Measurements from ENCODE around the gene SUCLG2.

The SUCLG2 gene

DNA sequence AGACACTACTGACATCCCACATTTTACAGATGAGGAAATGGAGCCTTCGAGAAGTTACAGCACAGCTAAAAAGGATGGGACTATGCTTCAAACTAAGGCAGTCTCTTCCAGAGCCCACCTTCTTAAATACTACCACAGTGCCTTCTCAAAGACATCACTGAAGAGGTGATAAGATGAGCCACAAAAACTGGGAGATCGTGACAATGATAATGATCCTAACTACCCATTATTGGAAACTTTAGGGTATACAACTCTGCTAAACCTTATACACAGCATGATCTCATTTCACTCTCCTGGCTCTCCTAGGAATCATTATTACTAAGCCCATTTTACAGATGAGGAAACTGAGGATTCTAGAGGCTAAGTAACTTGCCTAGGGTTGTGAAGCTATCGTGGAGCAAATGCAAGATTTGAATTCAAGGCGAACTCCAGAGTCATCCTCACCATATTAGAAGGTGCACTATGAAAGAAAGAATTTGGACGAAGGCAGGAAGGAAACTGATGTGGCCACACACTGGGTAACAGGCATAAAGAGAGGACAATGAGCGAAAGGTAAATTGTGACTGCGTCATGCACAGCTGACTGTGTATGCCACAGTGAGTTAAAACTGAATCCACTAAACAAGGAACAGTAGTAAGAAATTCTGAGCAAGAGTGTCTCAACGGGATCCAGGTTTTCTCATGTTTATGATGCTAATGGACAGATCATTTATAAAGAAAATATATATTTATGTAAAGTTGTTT, 55.4 kb downstream of the SUCLG2 start:
- Histone ChIP-seq H3K27ac (ENCODE audit: extremely low read depth, low read depth, low read length) (no peak overlapping the region), H3K4me3 (ENCODE audit: low read depth, low read length) (no peak overlapping the region), H3K36me3 (ENCODE audit: control insufficient read depth in 2 of 2, insufficient read depth in 1 of 2, low read length in 2 of 2) (peaks cover 0 to 7% of the 10 kb centered on the region in 2 experiments; a peak in 1 of 3 replicates), H3K9me3 (ENCODE audit: control insufficient read depth, insufficient read depth, low read depth, low read length) (no peaks in the 10 kb centered on the region), H3K4me1 (ENCODE audit: control insufficient read depth, insufficient read depth, low read length) (no peaks in the 10 kb centered on the region)
- ChIA-PET CTCF (no interaction called here), POLR2A (no interaction called here)
- TF ChIP-seq REST (tag by site-specific recombination; IDR thresholded peaks at IDR 0.05) = no peak
- no peak for TF ChIP-seq ZNF16 (tag by site-specific recombination; IDR thresholded peaks at IDR 0.05; ENCODE audit: low read depth)
- TF ChIP-seq, protein P1, sequence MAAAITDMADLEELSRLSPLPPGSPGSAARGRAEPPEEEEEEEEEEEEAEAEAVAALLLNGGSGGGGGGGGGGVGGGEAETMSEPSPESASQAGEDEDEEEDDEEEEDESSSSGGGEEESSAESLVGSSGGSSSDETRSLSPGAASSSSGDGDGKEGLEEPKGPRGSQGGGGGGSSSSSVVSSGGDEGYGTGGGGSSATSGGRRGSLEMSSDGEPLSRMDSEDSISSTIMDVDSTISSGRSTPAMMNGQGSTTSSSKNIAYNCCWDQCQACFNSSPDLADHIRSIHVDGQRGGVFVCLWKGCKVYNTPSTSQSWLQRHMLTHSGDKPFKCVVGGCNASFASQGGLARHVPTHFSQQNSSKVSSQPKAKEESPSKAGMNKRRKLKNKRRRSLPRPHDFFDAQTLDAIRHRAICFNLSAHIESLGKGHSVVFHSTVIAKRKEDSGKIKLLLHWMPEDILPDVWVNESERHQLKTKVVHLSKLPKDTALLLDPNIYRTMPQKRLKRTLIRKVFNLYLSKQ (tag by site-specific recombination; IDR thresholded peaks at IDR 0.05; ENCODE audit: borderline replicate concordance) = no peak
- no peak for TF ChIP-seq ZNF221 (tag by site-specific recombination; IDR thresholded peaks at IDR 0.05; ENCODE audit: borderline replicate concordance)
- TF ChIP-seq ZNF341 (tag by site-specific recombination; IDR thresholded peaks at IDR 0.05; ENCODE audit: low read depth) = no peak
- TF ChIP-seq ZNF48 (tag by site-specific recombination; IDR thresholded peaks at IDR 0.05) = no peak
- TF ChIP-seq ZNF768 (tag by site-specific recombination; IDR thresholded peaks at IDR 0.05) = no peak
- TF ChIP-seq ZFP37 (tag by site-specific recombination; IDR thresholded peaks at IDR 0.05) = no peak
- TF ChIP-seq, protein P2, sequence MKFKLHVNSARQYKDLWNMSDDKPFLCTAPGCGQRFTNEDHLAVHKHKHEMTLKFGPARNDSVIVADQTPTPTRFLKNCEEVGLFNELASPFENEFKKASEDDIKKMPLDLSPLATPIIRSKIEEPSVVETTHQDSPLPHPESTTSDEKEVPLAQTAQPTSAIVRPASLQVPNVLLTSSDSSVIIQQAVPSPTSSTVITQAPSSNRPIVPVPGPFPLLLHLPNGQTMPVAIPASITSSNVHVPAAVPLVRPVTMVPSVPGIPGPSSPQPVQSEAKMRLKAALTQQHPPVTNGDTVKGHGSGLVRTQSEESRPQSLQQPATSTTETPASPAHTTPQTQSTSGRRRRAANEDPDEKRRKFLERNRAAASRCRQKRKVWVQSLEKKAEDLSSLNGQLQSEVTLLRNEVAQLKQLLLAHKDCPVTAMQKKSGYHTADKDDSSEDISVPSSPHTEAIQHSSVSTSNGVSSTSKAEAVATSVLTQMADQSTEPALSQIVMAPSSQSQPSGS (tag by site-specific recombination; IDR thresholded peaks at IDR 0.05; ENCODE audit: low read depth) = no peak
- TF ChIP-seq CTCF (tag by site-specific recombination; IDR thresholded peaks at IDR 0.05) = no peak
- TF ChIP-seq ZNF830 (tag by site-specific recombination; IDR thresholded peaks at IDR 0.05; ENCODE audit: low read depth) = no peak
- no peak for TF ChIP-seq TCF7L2 (IDR thresholded peaks at IDR 0.05; ENCODE audit: borderline replicate concordance, low read depth, low read length)
- TF ChIP-seq HIC1 (tag by site-specific recombination; IDR thresholded peaks at IDR 0.05) = no peak
- TF ChIP-seq SETDB1 (IDR thresholded peaks at IDR 0.05; ENCODE audit: insufficient read length, low read length) = no peak
